Activated effector memory CD4-positive, alpha-beta T cell treated with anti-CD3 and anti-CD28 coated beads, Interleukin-2, amount 50 U/mL, for 16 hours (primary cell): ENCODE measurements around the gene LRRC8D.

ENCODE experiments used
- DNase-seq: peaks from one replicate; pipeline ENCODE4 v3.0.0-alpha.2; 2020

The LRRC8D gene

DNA sequence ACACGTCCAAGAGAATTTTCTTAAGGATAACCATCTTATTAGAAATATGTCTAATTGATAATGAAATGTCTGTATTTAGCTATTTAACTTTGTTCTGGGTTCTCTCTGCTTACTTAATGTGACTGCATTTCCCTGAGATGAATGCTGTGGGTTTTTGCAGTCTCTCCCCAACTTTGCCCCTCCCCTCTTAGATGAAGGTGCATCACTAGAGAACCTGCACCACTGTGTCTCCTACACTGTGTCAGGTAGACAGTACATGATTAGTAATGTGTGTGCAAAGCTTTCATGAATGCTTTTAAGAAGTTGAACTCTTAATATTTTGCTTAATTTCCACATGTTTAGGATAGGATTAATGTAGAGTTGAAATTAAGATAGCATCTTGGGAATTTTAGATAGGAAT is 51.7 kb downstream of the LRRC8D start:
- no peak for DNase-seq

DNA sequence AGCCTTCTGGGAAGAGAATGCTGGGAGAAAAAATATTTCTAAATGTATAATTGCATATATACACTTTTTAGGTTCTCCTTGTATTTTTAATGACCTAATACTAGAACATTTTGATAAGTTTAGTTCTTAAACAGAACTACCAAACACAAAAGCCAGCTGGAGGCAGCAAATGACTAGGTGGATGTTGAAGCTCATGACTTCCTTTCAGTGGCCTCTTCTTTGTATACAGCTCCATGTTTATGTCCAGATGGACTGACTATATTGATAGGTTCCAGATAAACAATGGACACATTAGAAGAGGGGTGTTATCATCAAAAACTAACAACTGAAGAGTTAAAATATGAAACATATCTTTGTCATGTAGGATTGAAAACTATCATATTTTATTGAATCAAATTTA is 52.5 kb downstream of the LRRC8D start:
- no peak for DNase-seq

DNA sequence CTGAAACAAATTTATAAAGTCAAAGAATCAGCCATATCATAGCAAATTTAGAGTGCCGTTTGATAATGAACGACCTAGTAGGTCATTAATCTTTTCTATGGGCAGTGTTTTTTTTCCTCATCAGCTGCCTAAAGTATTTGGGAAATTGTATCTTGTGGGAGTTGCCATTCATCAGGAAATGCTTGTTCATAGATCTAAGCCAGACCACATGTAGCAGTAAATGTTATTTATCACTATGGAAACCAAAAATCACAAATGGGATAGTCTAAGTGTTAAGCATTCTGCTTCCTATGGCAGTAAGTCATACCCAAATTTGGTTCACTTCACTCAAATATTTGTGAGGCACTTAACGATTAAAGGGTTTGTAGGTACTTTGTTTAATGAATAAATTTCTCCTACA is 52.9 kb downstream of the LRRC8D start:
- DNase-seq = no peak

DNA sequence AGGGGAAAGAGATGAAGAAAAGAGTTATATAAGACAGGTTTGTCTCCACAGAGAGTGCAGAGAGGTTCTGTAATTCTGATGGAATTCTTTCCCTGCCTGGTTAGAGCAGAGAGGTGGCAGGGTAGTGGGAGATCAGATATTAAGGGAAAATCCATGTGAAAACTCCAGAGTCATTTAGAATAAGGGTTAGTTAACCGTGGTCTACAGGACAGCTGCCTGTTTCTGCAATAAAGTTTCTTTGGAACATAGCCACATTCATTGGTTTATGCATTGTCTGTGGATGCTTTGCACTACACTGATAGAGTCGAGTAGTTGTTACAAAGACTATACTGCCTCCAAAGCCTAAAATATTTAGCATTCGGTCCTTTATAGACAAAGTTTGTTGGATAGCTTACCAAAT is 55.6 kb downstream of the LRRC8D start:
- no peak for DNase-seq

DNA sequence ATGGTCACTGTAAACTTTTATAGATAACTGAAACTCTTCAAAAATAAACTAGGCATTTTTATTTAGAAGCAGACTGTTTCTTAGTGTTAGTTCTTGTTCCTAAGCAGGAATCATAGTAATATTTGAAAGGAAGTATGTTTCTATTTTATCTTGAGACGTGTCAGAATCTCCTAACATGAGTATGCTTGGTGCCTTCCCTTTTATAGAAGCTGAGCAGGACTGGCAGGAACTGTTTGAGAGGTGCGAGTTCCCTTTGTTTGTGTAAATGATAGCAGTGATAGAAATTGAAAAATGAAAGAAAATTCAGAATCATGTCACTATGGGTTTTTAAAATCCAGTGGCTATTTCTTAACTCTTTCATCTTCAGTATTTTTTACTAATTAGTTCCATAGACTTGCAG is 56.9 kb downstream of the LRRC8D start:
- no peak for DNase-seq

DNA sequence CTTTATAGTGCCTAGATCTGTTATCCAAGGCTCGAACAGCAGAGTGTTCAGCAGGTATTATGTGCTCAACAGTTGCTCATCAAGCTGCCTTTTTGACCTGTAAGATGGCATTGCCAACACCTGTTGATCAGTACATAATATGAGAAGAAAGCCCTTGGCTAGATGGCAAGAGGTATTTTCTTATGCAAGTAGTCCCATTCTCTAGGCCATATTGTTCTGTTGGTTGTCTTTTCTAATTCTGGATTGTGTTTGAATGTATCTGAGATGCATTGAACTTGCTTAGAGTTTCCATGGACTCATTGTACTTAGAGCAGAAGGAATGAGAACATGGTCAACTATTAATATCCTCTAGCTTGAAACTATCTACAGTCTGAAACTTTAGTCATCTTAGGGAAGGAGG is 57.4 kb downstream of the LRRC8D start:
- DNase-seq = no peak

DNA sequence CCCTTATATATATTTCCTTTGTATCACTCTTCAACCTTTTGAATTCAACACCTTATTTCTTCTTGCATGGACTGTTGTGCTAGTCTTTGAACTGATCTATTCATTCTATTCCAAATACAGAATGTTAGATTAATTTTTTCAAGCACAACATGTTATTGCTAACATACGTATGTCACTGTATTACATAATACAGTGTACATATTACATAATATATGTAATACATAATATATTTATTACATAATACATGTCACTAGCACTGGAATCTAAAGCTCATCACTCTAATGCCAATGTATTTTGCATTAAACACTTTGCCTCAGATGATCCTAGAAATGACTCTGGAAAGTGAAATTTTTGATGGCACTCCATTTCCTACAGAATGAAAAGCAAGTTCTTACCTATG is 59.8 kb downstream of the LRRC8D start:
- no peak for DNase-seq

DNA sequence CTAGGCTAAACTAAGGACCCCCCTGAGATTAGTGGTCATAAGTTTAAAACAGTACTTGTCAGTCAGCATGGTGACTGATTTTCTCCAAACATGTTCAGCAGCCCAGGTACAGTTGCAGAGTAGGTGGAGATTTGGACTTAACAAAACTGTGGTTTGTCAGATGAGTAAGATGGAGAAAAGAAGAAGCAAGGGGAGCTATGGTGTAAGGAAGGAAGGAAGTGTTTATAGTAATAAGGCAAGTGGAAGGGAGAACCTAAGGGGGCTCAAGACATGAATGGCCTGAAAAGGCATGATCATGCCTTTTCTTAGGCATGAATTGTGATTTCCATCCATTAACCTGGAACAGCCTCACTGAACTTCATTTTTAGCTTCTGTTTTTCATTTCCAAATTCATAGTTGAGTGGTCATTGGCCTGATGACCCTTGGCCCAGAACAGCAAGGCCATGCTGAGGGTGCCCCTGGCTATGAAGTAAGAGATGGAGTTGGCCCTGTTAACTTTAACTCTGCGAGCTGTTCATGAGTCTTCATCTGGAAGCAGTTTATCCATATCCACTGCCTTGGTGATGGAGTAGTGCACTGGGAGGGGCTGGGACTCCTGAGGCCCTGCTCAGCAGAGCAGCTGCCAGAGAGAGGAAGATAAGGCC is 60.7 kb downstream of the LRRC8D start:
- DNase-seq = no peak

DNA sequence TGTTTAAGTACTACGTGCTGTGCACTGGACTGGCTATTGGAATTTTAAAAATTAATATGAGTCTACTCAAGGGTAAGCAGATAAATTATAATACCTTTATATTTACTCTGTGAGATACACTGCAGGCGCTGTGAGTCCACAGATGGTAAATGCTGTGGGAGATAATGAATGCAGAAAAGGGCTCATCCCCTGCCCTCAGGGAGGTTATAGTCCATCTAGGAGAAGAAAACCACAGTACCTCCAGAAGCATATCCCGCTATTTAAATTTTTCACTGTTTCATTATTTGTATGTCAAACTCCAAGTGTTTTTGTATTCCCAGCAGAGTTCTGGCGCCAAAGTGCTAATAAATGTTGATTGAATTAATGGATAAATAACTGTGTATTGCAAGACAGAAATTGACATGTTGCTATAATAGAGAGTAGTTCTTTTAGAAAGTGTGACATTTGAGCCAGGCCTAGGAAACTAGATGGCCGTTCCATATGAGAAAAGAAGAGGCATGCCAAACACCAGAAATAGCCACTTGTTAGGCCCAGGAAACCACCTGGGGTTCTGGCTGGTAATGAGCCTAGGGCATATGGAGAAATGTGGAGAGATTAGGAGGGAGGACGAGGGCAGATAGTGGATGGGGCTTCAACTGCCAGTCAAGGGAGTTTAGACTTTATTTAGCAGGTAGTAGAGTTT is 61.7 kb downstream of the LRRC8D start:
- DNase-seq = no peak

DNA sequence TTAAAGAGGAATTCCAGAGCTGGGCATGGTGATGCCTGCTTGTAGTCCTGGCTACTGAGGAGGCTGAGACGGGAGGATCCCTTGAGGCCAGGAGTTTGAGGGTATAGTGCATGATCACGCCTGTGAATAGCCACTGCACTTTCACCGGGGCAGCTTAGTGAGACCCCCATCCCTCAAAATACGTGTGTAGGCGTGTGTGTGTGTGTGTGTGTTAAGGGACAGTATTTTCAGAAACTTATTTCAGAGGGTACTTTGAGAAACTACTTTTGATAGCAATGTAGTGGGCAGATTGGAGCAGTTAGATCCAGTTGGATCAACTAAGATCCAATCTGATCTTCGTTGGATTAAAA is 62.2 kb downstream of the LRRC8D start:
- DNase-seq = no peak

DNA sequence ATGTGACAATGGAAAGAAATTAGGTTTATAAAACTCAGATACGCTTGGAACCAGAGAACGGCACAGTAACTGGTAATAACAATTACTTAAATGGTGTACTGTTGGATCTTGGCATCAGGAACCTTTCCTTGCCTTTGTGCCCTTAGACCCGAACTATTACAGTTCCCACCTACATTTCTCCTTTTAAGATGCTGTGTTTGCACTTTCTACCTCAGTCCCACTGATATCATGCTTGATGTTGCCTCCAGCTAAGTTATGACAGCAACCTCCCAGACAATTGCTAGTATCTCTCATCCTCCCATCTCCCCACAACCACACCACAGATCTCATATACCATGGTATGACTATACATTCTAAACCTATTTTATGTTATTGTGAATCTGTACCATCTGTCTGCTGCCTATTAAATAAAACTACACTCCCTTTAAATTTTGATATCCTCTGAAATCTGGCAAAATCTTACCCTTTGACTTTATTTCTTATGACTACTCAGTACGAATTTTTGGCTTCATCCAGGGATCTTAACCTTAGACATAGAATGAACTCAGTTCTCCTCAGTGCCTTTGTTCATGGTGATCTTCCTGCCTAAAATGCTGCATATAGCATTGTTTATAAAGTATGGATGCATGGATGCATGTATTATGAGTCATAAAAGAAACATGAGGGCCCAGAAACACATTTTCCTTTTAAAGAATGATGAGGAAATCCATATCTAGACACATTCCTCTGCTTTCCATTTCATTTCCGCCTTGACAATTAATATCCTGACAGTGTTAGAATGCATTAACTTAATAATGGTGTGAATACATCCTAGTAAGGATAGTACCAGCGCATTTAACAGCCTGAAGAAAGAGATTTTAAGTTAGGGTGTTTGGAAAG is 64.1 kb downstream of the LRRC8D start:
- DNase-seq = no peak

DNA sequence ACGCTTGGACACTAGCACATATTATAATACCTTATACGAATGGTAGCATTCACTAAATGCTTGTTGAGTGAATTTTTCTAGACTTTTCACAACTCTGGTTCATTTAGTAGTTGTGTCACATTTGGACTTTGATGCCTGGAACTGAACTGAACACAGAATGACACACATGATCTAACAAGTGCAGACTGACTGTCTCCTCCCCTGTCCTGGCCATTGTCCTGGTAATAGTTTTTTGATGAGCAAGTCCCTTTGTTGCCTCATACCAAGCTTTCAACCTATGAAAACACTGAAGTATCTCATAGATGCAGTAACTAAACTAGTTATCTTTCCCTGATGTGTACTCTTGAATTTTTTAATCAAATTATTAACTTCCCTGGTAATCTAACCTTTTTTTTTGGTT is 66.4 kb downstream of the LRRC8D start:
- DNase-seq = no peak

DNA sequence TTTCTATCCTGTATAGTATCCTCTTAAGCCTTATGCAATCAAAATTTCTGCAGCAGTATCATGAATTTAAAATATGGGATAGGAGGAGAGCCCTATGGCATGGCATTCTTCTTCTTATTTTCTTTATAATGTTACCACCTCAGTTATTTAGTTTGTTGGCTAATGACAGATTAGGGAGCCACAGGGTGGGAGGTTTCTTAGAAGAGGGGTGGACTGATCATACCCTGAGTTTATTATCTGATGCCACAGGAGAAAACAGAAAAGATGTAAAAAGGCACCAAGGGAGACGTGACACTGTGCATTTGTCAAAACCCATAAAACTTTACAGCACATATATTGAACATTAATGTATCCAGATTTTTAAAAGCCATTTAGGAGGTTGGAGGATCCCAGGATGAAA is 66.9 kb downstream of the LRRC8D start:
- no peak for DNase-seq

DNA sequence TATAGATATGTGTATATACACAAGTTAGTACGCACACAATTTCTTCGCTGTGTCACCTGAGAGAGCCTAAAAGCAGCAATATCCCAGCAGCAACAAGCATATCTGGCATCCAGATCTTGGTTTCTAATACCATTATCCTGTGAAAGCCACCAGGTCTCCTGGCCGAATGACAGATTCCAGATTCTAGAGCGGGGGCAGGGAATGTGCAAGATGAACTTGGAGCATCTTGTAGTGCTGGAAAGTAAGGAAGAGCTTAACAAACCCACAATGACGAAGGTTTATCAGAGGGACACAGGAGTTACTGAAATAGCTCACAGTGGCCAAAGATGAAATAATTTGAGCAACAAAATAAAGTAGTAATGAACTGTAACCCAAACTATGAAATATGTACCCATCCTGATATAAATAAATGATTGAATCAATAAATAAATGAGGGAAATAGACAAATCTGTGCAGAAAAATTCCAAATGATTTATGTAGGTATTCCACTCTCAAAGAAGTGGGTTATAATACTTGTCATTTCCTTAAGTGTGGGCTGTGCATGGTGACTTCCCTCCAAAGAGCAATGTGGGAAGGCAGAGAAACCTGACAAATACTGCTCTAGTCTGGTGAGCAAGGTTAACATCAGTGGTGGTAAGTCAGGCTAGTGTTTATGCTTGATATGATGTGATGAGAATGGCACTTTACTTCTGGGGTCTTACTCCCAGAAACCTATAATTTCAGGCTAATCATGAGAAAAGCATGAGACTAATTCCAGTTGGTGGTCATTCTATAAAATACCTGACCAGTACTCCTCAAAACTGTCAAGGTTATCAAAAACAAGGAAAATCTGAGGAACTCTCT is 67.9 kb downstream of the LRRC8D start:
- DNase-seq = no peak

DNA sequence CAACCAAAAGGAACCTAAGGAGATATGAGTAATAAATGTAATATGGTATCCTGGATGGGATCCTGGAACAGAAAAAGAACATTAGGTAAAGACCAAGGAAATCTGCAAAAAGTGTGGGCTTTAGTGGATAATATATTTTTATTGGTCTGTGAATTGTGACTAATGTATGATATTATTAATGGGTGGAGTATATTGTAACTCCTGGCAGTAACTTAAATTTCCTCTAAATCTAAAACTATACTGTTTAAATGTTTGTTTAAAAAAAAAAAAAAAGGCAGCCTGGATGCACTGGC is 68.4 kb downstream of the LRRC8D start:
- DNase-seq = no peak

DNA sequence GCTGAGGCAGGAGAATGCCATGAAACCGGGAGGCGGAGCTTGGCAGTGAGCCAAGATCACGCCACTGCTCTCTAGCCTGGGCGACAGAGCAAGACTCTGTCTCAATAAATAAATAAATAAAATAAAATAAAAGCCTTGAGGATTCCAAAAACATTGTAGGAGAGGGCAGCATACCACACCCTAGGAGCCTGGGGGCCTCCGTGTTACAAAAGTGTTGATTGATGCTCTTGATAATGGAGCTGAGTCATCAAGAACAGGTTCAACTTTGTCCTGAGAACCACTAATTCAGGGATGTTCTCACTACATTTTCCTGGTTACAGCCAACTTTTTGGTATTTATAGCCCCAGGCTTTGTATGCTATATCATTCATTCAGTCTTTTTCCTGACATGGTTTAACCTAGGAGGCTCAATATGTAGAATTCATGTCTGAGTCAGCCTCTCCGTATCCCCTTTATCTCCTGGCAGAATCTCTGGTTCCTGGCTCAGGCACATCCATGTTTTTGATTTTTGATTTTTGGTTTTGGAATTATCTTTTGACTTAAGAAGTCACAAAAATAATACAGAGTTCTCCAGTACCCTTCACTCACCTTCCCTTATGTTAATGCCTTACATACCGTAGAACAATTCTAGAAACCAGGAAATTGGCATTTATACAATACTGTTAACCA is 69.4 kb downstream of the LRRC8D start:
- no peak for DNase-seq

DNA sequence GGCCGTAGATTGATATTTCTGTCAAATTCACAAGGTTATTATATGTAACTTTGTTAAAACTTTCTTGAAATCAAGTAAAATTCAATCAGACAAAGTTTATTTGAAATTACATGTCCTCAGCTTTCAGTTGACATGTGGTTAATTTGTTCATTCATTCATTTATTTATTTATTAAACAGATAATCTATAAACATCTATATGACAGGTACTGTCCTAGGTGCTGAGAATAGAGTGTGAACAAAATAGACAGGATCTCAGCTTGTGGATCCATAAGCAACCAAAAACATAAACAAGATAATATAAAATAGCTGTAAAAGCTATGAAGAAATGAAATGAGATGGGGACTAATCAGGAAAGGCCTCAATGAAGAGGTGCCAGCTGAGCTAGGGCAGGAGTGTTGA is 72.0 kb downstream of the LRRC8D start:
- no peak for DNase-seq

DNA sequence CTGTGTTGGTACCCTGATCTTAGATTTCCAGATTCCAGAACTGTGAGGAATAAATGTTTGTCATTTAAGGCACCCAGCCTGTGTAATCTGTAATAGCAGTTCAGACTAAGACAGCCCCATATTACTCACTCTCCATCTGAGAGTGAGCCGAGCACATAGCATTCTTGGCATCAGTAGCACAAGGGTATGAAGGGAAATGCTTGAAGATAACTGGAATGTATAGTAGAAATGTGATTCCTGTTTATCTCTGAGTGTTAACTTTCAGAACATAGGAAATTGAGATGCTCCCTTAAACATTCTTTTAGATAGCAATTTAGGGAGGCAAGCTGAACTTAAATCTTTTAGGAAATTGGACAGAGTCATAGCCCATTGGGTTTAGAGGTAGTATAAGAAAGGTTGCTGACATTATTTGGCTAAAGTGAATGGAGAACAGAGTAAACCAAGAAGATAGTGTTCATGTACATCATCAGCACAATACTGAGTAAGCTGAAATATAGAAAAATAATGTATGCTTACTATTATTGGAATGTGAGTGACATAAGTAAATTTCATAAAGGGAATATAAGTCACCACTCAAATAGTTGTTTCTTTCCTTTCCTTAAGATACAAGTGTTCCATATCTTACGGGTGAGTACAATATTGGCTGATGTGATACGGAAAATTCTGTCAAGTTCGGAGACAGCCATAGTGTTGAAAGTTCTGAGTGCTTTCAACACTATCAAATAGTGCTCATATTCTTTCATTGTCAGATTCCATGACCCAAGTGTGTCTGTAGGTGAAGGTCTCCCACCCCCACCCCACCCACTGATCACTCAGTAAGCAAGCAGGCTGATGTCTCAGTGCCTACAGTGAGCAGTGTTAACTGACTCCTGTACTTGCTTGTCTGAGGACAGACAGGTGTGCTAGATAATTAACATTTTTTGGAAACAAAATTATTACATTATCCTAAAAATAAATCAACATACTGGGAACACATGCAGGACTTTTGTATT is 73.7 kb downstream of the LRRC8D start:
- DNase-seq = no peak

DNA sequence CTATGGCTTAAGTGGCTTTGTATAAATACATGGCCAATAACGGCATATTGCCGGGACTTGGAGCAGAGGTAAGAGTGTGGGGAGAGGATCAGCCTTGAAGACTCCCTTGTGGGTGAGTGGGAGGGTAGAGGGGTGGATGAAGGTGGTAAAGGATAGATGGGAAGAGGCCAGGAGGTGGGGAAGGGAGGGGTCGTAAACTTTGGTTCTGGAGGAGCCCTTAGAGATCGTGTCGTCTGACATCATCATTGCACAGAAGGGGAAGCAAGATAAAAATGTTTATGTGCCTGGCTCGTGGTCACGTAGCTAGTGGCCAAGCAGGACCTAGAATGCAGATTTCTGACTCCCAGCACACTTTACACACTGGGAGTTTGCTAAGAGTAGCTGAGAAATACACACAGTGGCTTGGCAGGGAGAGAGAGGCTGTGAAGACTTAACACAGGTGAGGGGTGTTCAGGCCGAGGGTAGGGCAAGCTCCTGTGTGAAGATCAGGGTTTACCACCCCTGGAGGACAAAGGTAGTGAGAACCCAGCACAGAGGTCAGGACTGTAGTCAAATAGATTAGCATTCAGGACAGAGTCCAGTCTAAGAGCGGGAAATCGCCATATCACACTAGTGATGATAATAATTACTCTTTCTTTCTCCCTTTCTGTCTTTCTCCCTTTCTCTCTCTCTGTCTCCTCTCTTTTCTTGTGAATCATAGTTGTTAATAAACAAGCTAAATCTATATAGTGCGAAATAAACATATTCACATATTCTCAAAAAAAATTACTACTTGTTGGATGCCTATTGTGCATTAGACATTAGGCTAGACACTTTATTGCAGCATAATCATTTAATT is 75.5 kb downstream of the LRRC8D start:
- DNase-seq = no peak

DNA sequence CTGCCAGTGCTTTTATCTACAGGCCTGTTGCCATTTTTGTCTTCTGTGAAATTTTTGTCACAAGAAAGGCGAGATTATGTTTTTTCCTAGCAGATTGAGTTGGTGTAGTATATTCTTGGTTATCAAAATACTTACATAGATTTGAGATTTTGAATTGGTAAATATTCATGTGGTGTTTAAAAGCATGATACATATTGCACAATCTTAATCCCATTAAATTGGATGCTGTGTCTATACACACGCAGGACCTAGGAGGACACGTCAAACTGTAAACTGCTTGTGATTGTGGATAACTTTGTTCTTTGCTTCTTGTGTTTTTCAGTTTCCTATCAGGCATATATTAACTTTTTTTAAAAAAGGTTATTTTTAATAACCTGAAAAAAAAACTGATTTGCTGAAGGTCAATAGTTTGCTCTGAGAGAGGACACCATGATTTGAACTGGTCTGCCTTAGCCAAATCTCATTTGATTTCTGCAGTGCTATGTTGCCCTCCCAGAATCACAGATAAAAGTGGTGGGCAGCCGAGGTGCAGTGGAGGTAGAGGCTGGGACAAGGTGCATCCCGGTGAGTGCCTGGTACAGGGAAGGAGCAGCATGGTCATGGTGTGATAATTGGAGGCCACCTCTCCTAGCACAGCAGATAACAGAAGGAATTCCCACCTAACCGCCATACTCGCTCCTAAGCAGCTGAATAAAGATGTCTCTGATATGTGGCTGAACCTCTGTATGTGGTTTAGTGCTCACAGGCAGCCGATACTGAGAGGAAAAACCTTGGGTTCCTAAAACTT is 76.7 kb downstream of the LRRC8D start:
- no peak for DNase-seq
